MCF 10A (cell line): ENCODE results near the gene RAB35. TPM values are rescaled to one million over a fixed set of nuclear protein-coding genes. Genes with fewer than 3 reads are reported as not detected.

Source experiments
- BruUV-seq: library from RNA; stranded (reverse); fragments of 400-500 nt; replicated peaks from 2 replicates; lab custom pipeline; 2021; lab: Mats Ljungman, UMichigan
- CTCF ChIA-PET: fragments of 300-600 bp; sonication (Branson Sonifier 250); formaldehyde crosslinking; extraction: SDS; loops from one replicate; lab custom pipeline; 2021; ENCODE audit warnings: antibody characterized with exemption, inconsistent platforms; lab: Yijun Ruan, JAX
- POLR2A ChIA-PET: fragments of 300-600, 350-650 bp; sonication (Branson Sonifier 250); formaldehyde crosslinking; extraction: SDS; loops from one replicate; lab custom pipeline; 2020; ENCODE audit warnings: antibody characterized with exemption, inconsistent platforms; lab: Yijun Ruan, JAX
- DNase-seq: peaks from one replicate; pipeline ENCODE4 v3.0.0-alpha.2; 2018; ENCODE audit not compliant: unreplicated experiment
- H3K27ac Mint-ChIP-seq: one replicate; pipeline ENCODE4 v1.8.0; 2022; ENCODE audit warnings: mild to moderate bottlenecking, low read depth, mixed read lengths; ENCODE audit not compliant: unreplicated experiment
- H3K27me3 Mint-ChIP-seq: one replicate; pipeline ENCODE4 v1.8.0; 2022; ENCODE audit warnings: mixed read lengths; ENCODE audit not compliant: insufficient read depth, unreplicated experiment
- H3K36me3 Mint-ChIP-seq: one replicate; pipeline ENCODE4 v1.8.0; 2022; ENCODE audit warnings: mild to moderate bottlenecking, moderate library complexity, mixed read lengths; ENCODE audit not compliant: insufficient read depth, unreplicated experiment
- H3K4me1 Mint-ChIP-seq: one replicate; pipeline ENCODE4 v1.8.0; 2022; ENCODE audit warnings: mixed read lengths; ENCODE audit not compliant: insufficient read depth, unreplicated experiment
- H3K4me3 Mint-ChIP-seq: one replicate; pipeline ENCODE4 v1.8.0; 2022; ENCODE audit warnings: mild to moderate bottlenecking, moderate library complexity, mixed read lengths; ENCODE audit not compliant: unreplicated experiment
- H3K9me3 Mint-ChIP-seq: one replicate; pipeline ENCODE4 v1.8.0; 2022; ENCODE audit warnings: mixed read lengths; ENCODE audit not compliant: unreplicated experiment
- CTCF ChIP-seq: fragments of 200-600 bp; IDR thresholded peaks from one replicate; pipeline ENCODE4 v1.8.0; 2022; ENCODE audit warnings: antibody characterized with exemption, mild to moderate bottlenecking; ENCODE audit not compliant: unreplicated experiment
- intact Hi-C: fragments of 100-400 bp; cut with micrococcal nuclease; formaldehyde crosslinking; loops from 2 replicates; pipeline ENCODE4 v1.14.1; 2022
- total RNA-seq: library from RNA; stranded (reverse); gene quantifications from 2 replicates; pipeline ENCODE4 v1.2.3, GENCODE V29; 2022

RAB35 gene
- total RNA-seq, 1 experiment from 2014 or later: 57.8 TPM

GRCh38 chr12:120159509-120160237, 43.1 kb upstream of the RAB35 start:
- POLR2A ChIA-PET: interaction anchor here (0.5 to 1.1 kb wide), 3 partner anchors 9 to 42 kb away, joined by 3 to 5 read pairs (median 3); partner anchors contain the start of gene RPLP0
- no peak for DNase-seq
- no peak for TF ChIP-seq CTCF
- Mint-ChIP-seq H3K36me3 (peaks cover 85% of the 10 kb centered on the region), H3K27me3 (no peaks in the 10 kb centered on the region), H3K4me1 (no peaks in the 10 kb centered on the region), H3K4me3 (no peak overlapping the region), H3K27ac (no peak overlapping the region), H3K9me3 (no peaks in the 10 kb centered on the region)
- CTCF ChIA-PET: interaction anchor here (0.6 kb wide), 1 partner anchor 41 kb away, joined by 4 read pairs; no protein-coding TSS in a partner anchor
- intact Hi-C loops: no loop called here
- no TSS peak for BruUV-seq

GRCh38 chr12:120158351-120158750, 41.8 kb upstream of the RAB35 start:
- no peaks in the 10 kb centered on the region for H3K27me3 Mint-ChIP-seq
- no peak overlapping the region for H3K27ac Mint-ChIP-seq
- no peak overlapping the region for H3K4me3 Mint-ChIP-seq
- no peaks in the 10 kb centered on the region for H3K4me1 Mint-ChIP-seq
- BruUV-seq: no TSS peak
- TF ChIP-seq CTCF: no peak
- ChIA-PET CTCF (interaction anchor here (0.7 kb wide), 1 partner anchor 18 kb away, joined by 3 read pairs; no protein-coding TSS in a partner anchor), POLR2A (no interaction called here)
- peaks cover 85% of the 10 kb centered on the region for H3K36me3 Mint-ChIP-seq
- intact Hi-C loops: no loop called here
- no peak for DNase-seq
- H3K9me3 Mint-ChIP-seq: no peaks in the 10 kb centered on the region

GRCh38 chr12:120157678-120158077, 41.1 kb upstream of the RAB35 start:
- Mint-ChIP-seq H3K9me3 (no peaks in the 10 kb centered on the region), H3K27ac (no peak overlapping the region), H3K4me1 (no peaks in the 10 kb centered on the region), H3K4me3 (no peak overlapping the region), H3K27me3 (no peaks in the 10 kb centered on the region), H3K36me3 (peaks cover 85% of the 10 kb centered on the region)
- ChIA-PET POLR2A (no interaction called here), CTCF (no interaction called here)
- no peak for TF ChIP-seq CTCF
- intact Hi-C loops: no loop called here
- BruUV-seq: no TSS peak
- no peak for DNase-seq

GRCh38 chr12:120156315-120157259, 40.0 kb upstream of the RAB35 start:
- Mint-ChIP-seq H3K27me3 (no peaks in the 10 kb centered on the region), H3K4me3 (no peak overlapping the region), H3K27ac (no peak overlapping the region), H3K36me3 (peaks cover 85% of the 10 kb centered on the region), H3K9me3 (no peaks in the 10 kb centered on the region), H3K4me1 (no peaks in the 10 kb centered on the region)
- ChIA-PET CTCF (no interaction called here), POLR2A (no interaction called here)
- no peak for DNase-seq
- no TSS peak for BruUV-seq
- intact Hi-C loops: no loop called here
- no peak for TF ChIP-seq CTCF
